AG10803 (cell line): ENCODE data around the gene SNN.

Experiments used
- DNase-seq: peaks from one replicate; pipeline ENCODE4 v3.0.0; 2010; ENCODE audit warnings: low read depth
- H3K4me3 ChIP-seq: 2 replicates; pipeline ENCODE4 v1.5.1; 2011; ENCODE audit warnings: mild to moderate bottlenecking, low read length, control low read depth
- CTCF ChIP-seq: conservative IDR thresholded peaks from 2 replicates; pipeline ENCODE4 v1.5.1; 2011; ENCODE audit warnings: mild to moderate bottlenecking, low read length, control low read depth, inconsistent platforms

SNN gene

GRCh38 chr16:11686713-11687380 lies 18.6 kb downstream of the SNN start:
- DNase-seq, result no peak
- H3K4me3 ChIP-seq, result no peak overlapping the region
- no peak for TF ChIP-seq CTCF

GRCh38 chr16:11687601-11688519 lies 19.6 kb downstream of the SNN start:
- no peak overlapping the region for H3K4me3 ChIP-seq
- DNase-seq, result no peak
- no peak for TF ChIP-seq CTCF

- H3K4me3 ChIP-seq, result no peak overlapping the region
- TF ChIP-seq CTCF, result no peak
- no peak for DNase-seq
Observed at GRCh38 chr16:11688520-11688886, 20.2 kb downstream of the SNN start.

GRCh38 chr16:11689031-11689840 lies 21.0 kb downstream of the SNN start:
- TF ChIP-seq CTCF, result no peak
- no peak for DNase-seq
- no peak overlapping the region for H3K4me3 ChIP-seq

- no peak for TF ChIP-seq CTCF
- DNase-seq, result no peak
- no peak overlapping the region for H3K4me3 ChIP-seq
Observed at GRCh38 chr16:11691235-11691634, 23.0 kb downstream of the SNN start.

GRCh38 chr16:11691771-11692170 lies 23.5 kb downstream of the SNN start:
- no peak overlapping the region for H3K4me3 ChIP-seq
- DNase-seq, result no peak
- no peak for TF ChIP-seq CTCF
